HL-60 (cell line): ENCODE results near the gene KLK7.

Experiments
- CTCF ChIP-seq: IDR thresholded peaks from one replicate; pipeline ENCODE4 v1.5.1; 2011; ENCODE audit warnings: low read length, control low read depth, inconsistent platforms; ENCODE audit not compliant: insufficient read depth
- GABPA ChIP-seq: IDR thresholded peaks from 2 replicates; pipeline ENCODE4 v1.6.1; 2012; ENCODE audit warnings: low read depth
- POLR2AphosphoS5 ChIP-seq: IDR thresholded peaks from 2 replicates; pipeline ENCODE4 v1.6.1; 2012; ENCODE audit warnings: low read depth
- REST ChIP-seq: IDR thresholded peaks from 2 replicates; pipeline ENCODE4 v1.6.1; 2012; ENCODE audit warnings: low read depth; ENCODE audit not compliant: insufficient replicate concordance

GRCh38 chr19:51024924-51025323 lies 41.2 kb upstream of the KLK7 start:
- TF ChIP-seq GABPA (no peak), CTCF (no peak), POLR2AphosphoS5 (no peak), REST (no peak)
